GM23338 (cell line): ENCODE data around the gene HCFC1. TPM values are rescaled to one million over a fixed set of nuclear protein-coding genes. Genes with fewer than 3 reads are reported as not detected.

Experiments
- ATAC-seq: fragments of 200-7000 bp; cut with Tn5 transposase; 3 replicates; pipeline ENCODE4 v1.9.1; 2020
- DNase-seq: peaks from one replicate; pipeline ENCODE4 v3.0.0-alpha.2; 2015; ENCODE audit warnings: low spot score
- H2AFZ ChIP-seq: fragments of 200-600 bp; sonication (generic); 2 replicates; pipeline ENCODE4 v1.8.0; 2016; ENCODE audit warnings: antibody characterized with exemption, mild to moderate bottlenecking, moderate library complexity
- H3F3A ChIP-seq: fragments of 200-600 bp; sonication (generic); replicated peaks from 2 replicates; pipeline ENCODE4 v1.8.0; 2017; ENCODE audit warnings: antibody characterized with exemption, mixed run types, low read depth
- H3K27ac ChIP-seq: fragments of 200-600 bp; sonication (generic); 2 replicates; pipeline ENCODE4 v1.6.1; 2016; ENCODE audit warnings: low read depth
- H3K27me3 ChIP-seq: fragments of 200-600 bp; sonication (generic); 2 replicates; pipeline ENCODE4 v1.8.0; 2016; ENCODE audit warnings: mild to moderate bottlenecking, mixed run types, moderate library complexity; ENCODE audit not compliant: insufficient read depth
- H3K36me3 ChIP-seq: fragments of 200-600 bp; sonication (generic); 2 replicates; pipeline ENCODE4 v1.8.0; 2016; ENCODE audit warnings: mild to moderate bottlenecking; ENCODE audit not compliant: insufficient read depth
- H3K4me1 ChIP-seq: fragments of 200-600 bp; sonication (generic); 2 replicates; pipeline ENCODE4 v1.8.0; 2016; ENCODE audit warnings: mild to moderate bottlenecking, moderate library complexity; ENCODE audit not compliant: insufficient read depth
- H3K4me2 ChIP-seq: fragments of 200-600 bp; sonication (generic); 2 replicates; pipeline ENCODE4 v1.7.1; 2017; ENCODE audit warnings: mixed run types
- H3K4me3 ChIP-seq: fragments of 200-600 bp; sonication (generic); 2 replicates; pipeline ENCODE4 v1.6.1; 2016; ENCODE audit warnings: mixed run types
- H3K79me2 ChIP-seq: fragments of 200-600 bp; sonication (generic); replicated peaks from 2 replicates; pipeline ENCODE4 v1.8.0; 2017; ENCODE audit warnings: mild to moderate bottlenecking; ENCODE audit not compliant: insufficient read depth
- H3K9me2 ChIP-seq: fragments of 200-600 bp; sonication (generic); 2 replicates; pipeline ENCODE4 v1.8.0; 2017; ENCODE audit not compliant: insufficient read depth
- H4K20me1 ChIP-seq: fragments of 200-600 bp; sonication (generic); replicated peaks from 2 replicates; pipeline ENCODE4 v1.8.0; 2017; ENCODE audit warnings: mild to moderate bottlenecking; ENCODE audit not compliant: insufficient read depth
- H3K27ac Mint-ChIP-seq: 2 replicates; pipeline ENCODE4 v1.8.0; 2020; ENCODE audit warnings: inconsistent platforms, mild to moderate bottlenecking, moderate library complexity, mixed read lengths
- H3K27me3 Mint-ChIP-seq: 3 replicates; pipeline ENCODE4 v1.8.0; 2022; ENCODE audit warnings: low read depth, mild to moderate bottlenecking, moderate library complexity, mixed read lengths, inconsistent platforms; ENCODE audit not compliant: insufficient read depth, poor library complexity
- H3K36me3 Mint-ChIP-seq: 3 replicates; pipeline ENCODE4 v1.8.0; 2021; ENCODE audit warnings: low read depth, mild to moderate bottlenecking, inconsistent platforms, moderate library complexity, mixed read lengths
- H3K4me1 Mint-ChIP-seq: 3 replicates; pipeline ENCODE4 v1.8.0; 2020; ENCODE audit warnings: mild to moderate bottlenecking, inconsistent platforms, mixed read lengths
- H3K4me3 Mint-ChIP-seq: 3 replicates; pipeline ENCODE4 v1.8.0; 2021; ENCODE audit warnings: moderate library complexity, mild to moderate bottlenecking, inconsistent platforms, mixed read lengths
- H3K9me3 Mint-ChIP-seq: 3 replicates; pipeline ENCODE4 v1.8.0; 2020; ENCODE audit warnings: moderate library complexity, mild to moderate bottlenecking, inconsistent platforms, mixed read lengths
- EZH2 ChIP-seq: fragments of 200-600 bp; sonication (generic); IDR thresholded peaks from one replicate; pipeline ENCODE4 v1.8.0; 2017; ENCODE audit warnings: antibody characterized with exemption, mild to moderate bottlenecking, low read depth; ENCODE audit not compliant: unreplicated experiment
- EZH2phosphoT487 ChIP-seq: fragments of 200-600 bp; sonication (generic); IDR thresholded peaks from one replicate; pipeline ENCODE4 v1.8.1; 2018; ENCODE audit warnings: antibody characterized with exemption; ENCODE audit not compliant: unreplicated experiment
- NANOG ChIP-seq: IDR thresholded peaks from 2 replicates; pipeline ENCODE4 v1.6.1; 2016; ENCODE audit warnings: antibody characterized with exemption, borderline replicate concordance
- POLR2AphosphoS5 ChIP-seq: IDR thresholded peaks from 2 replicates; pipeline ENCODE4 v1.6.1; 2016; ENCODE audit warnings: antibody characterized with exemption, low read depth
- REST ChIP-seq: IDR thresholded peaks from one replicate; pipeline ENCODE4 v1.6.1; 2018; ENCODE audit warnings: antibody characterized with exemption; ENCODE audit not compliant: unreplicated experiment
- STAT1 ChIP-seq: IDR thresholded peaks from one replicate; pipeline ENCODE4 v1.6.1; 2016; ENCODE audit warnings: antibody characterized with exemption; ENCODE audit not compliant: unreplicated experiment
- ZNF331 ChIP-seq: fragments of 250-450 bp; sonication (Bioruptor Pico); IDR thresholded peaks from 2 replicates; pipeline ENCODE4 v1.5.0; 2020; ENCODE audit warnings: low read depth, mild to moderate bottlenecking, moderate library complexity
- ZNF462 ChIP-seq: fragments of 250-450 bp; sonication (Bioruptor Pico); IDR thresholded peaks from 2 replicates; pipeline ENCODE4 v1.5.0; 2020; ENCODE audit warnings: mild to moderate bottlenecking, moderate library complexity
- polyA plus RNA-seq: library from polyadenylated mRNA; unstranded; fragments of >200 nt; fragmentation: Nextera tagmentation; extraction: Ambion mirVana; gene quantifications from 2 replicates; pipeline ENCODE4 v1.2.1, GENCODE V29; 2016
- total RNA-seq: library from RNA; depleted of rRNA; stranded (reverse); fragments of >200 nt; shearing (Covaris generic); gene quantifications from 2 replicates; pipeline ENCODE4 v1.2.3, GENCODE V29; 2014

Gene HCFC1
- total and polyA plus RNA-seq, 2 experiments from 2014 or later = 33.0 to 188 TPM

DNA sequence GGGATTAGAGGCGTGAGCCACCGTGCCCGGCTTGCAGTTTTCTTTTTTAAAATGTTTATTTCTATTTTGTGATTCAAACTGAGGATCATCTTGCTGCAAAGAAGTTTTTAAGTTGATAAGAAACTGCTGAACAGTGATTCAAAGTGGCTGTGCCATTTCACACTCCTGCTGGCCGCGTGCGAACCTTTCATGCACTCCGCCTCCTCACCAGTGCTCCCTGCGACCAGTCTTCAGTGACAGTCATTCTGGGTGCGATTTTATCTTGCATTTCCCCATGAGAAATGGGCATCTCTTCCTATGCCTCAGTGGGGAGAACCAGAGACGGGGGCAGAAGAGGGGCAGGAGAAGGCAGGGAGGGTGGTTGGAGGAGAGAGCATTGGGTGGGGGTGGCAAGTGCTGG, 22.4 kb upstream of the HCFC1 start:
- H3K4me2 ChIP-seq = no peak overlapping the region
- no peaks in the 10 kb centered on the region for H4K20me1 ChIP-seq
- H3K4me1 ChIP-seq = no peaks in the 10 kb centered on the region
- no peak overlapping the region for H3K27ac ChIP-seq
- no peak for DNase-seq
- Mint-ChIP-seq H3K9me3 (no peaks in the 10 kb centered on the region), H3K27ac (no peak overlapping the region), H3K36me3 (no peaks in the 10 kb centered on the region), H3K27me3 (no peaks in the 10 kb centered on the region), H3K4me1 (no peaks in the 10 kb centered on the region), H3K4me3 (no peak overlapping the region)
- no peaks in the 10 kb centered on the region for H3F3A ChIP-seq
- no peaks in the 10 kb centered on the region for H3K27me3 ChIP-seq
- TF ChIP-seq REST = no peak
- no peak for TF ChIP-seq STAT1
- H3K36me3 ChIP-seq = no peaks in the 10 kb centered on the region
- no peak for ATAC-seq
- no peaks in the 10 kb centered on the region for H3K79me2 ChIP-seq
- no peak overlapping the region for H2AFZ ChIP-seq
- H3K4me3 ChIP-seq = no peak overlapping the region
- H3K9me2 ChIP-seq = no peaks in the 10 kb centered on the region

DNA sequence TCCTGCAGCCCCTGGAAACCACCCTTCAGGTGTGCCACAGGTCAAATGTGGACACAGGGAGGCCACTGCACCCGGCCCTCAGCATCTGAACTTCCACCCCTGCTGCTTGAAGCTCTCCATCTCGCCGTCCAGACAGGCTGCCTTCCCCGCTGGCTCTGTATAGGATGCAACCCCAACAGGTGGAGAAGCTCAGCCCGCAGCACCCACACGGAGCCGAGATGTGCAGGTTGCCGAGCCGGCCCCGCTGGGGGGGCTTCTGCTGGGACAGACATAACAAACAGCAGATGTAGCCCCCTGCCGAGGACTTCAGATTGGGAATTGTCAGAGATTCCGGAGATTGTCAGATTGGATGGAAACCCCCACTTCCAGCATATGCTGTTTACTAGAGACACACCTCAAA, 21.5 kb upstream of the HCFC1 start:
- no peak overlapping the region for H3K4me3 Mint-ChIP-seq
- no peak overlapping the region for H3K4me2 ChIP-seq
- H3K79me2 ChIP-seq = no peaks in the 10 kb centered on the region
- H3F3A ChIP-seq = no peaks in the 10 kb centered on the region
- H3K4me3 ChIP-seq = no peak overlapping the region
- H3K9me2 ChIP-seq = no peaks in the 10 kb centered on the region
- no peaks in the 10 kb centered on the region for H4K20me1 ChIP-seq
- no peak for ATAC-seq
- H3K27me3 Mint-ChIP-seq = no peaks in the 10 kb centered on the region
- H3K36me3 ChIP-seq = no peaks in the 10 kb centered on the region
- H3K27ac Mint-ChIP-seq = no peak overlapping the region
- no peak for DNase-seq
- no peak overlapping the region for H3K27ac ChIP-seq
- H3K4me1 ChIP-seq = no peaks in the 10 kb centered on the region
- no peaks in the 10 kb centered on the region for H3K9me3 Mint-ChIP-seq
- H3K4me1 Mint-ChIP-seq = no peaks in the 10 kb centered on the region
- no peaks in the 10 kb centered on the region for H3K36me3 Mint-ChIP-seq
- no peak overlapping the region for H2AFZ ChIP-seq
- H3K27me3 ChIP-seq = no peaks in the 10 kb centered on the region
- TF ChIP-seq EZH2phosphoT487 (no peak), POLR2AphosphoS5 (no peak), ZNF331 (CRISPR knock-in tag) (no peak), NANOG (no peak), EZH2 (no peak), ZNF462 (no peak), REST (no peak)
